B cell (primary cell): ENCODE results near the gene POLD4.

Source experiments
- CTCF ChIP-seq: fragments of 200-600 bp; IDR thresholded peaks from one replicate; pipeline ENCODE4 v1.8.0; 2022; ENCODE audit warnings: antibody characterized with exemption, mild to moderate bottlenecking
- EZH2 ChIP-seq: IDR thresholded peaks from 2 replicates; pipeline ENCODE4 v1.6.1; 2012; ENCODE audit warnings: borderline replicate concordance, low read depth, mild to moderate bottlenecking, moderate library complexity, low read length; ENCODE audit not compliant: insufficient read depth, poor library complexity, severe bottlenecking

GRCh38 chr11:67311051-67311555 lies 42.2 kb downstream of the POLD4 start:
- TF ChIP-seq EZH2 (no peak), CTCF (no peak)
